HepG2 (cell line): ENCODE measurements around the gene ANKRD10. TPM values are rescaled to one million over a fixed set of nuclear protein-coding genes. Genes with fewer than 3 reads are reported as not detected.

Experiments
- ATAC-seq: fragments of 200-7000 bp; cut with Tn5 transposase; 3 replicates; pipeline ENCODE4 v1.9.1; 2020; ENCODE audit warnings: mild to moderate bottlenecking, moderate library complexity
- BruUV-seq: library from RNA; stranded (reverse); fragments of 400-500 nt; replicated peaks from 2 replicates; lab custom pipeline; 2021; lab: Mats Ljungman, UMichigan
- CTCF ChIA-PET: fragments of 300-600 bp; formaldehyde crosslinking; extraction: SDS; loops from one replicate; lab custom pipeline; 2021; ENCODE audit warnings: low total read pairs, inconsistent platforms, low intra/inter-chr PET ratio; lab: Yijun Ruan, JAX
- POLR2A ChIA-PET: fragments of 350-600 bp; sonication (Branson Sonifier 250); formaldehyde crosslinking; loops from one replicate; lab custom pipeline; 2020; ENCODE audit warnings: antibody characterized with exemption, inconsistent platforms; lab: Yijun Ruan, JAX
- DNase-seq: peaks from one replicate; pipeline ENCODE4 v3.0.0-alpha.2; 2015; ENCODE audit warnings: low spot score
- FAIRE-seq: peaks from 3 replicates; lab custom pipeline; 2011; peaks lifted over from hg19 to GRCh38; lab: Jason Lieb, UNC
- H2AFZ ChIP-seq: one replicate; pipeline ENCODE4 v1.6.1; 2011; ENCODE audit warnings: low read length, inconsistent platforms
- H3K27ac ChIP-seq: fragments of 300-600 bp; 3 replicates; pipeline ENCODE4 v1.8.0; 2011; ENCODE audit warnings: mixed run types, mild to moderate bottlenecking, mixed read lengths, low read length, inconsistent platforms; ENCODE audit not compliant: insufficient read depth; ENCODE audit errors: extremely low read length
- H3K27me3 ChIP-seq, 2 experiments: fragments of 200-600 bp in 1 of 2; 2 replicates in 1 of 2; 3 replicates in 1 of 2; pipeline versions ENCODE4 v1.6.0 to v1.8.0; 2011; ENCODE audit warnings: low read length in 2 of 2, mild to moderate bottlenecking in 2 of 2, moderate library complexity in 2 of 2, inconsistent platforms in 1 of 2; ENCODE audit not compliant: insufficient read depth in 2 of 2, control insufficient read depth in 1 of 2
- H3K36me3 ChIP-seq, 2 experiments: fragments of 200-600 bp in 1 of 2; replicated peaks in 1 of 2; 2 replicates in 1 of 2; 3 replicates in 1 of 2; pipeline versions ENCODE4 v1.5.1 to v1.8.0; 2011; ENCODE audit warnings: low read length in 2 of 2, inconsistent platforms in 1 of 2; ENCODE audit not compliant: insufficient read depth in 2 of 2, control insufficient read depth in 1 of 2
- H3K4me1 ChIP-seq: 2 replicates; pipeline ENCODE4 v1.5.1; 2012; ENCODE audit warnings: low read length, inconsistent platforms; ENCODE audit not compliant: insufficient read depth
- H3K4me2 ChIP-seq: 2 replicates; pipeline ENCODE4 v1.6.0; 2011; ENCODE audit warnings: low read depth, low read length, inconsistent platforms
- H3K4me3 ChIP-seq, 3 experiments: fragments of 200-600 bp in 1 of 3; sonication (generic), shearing (Covaris generic) in 1 of 3; replicated peaks in 1 of 3; 2 replicates each; pipeline ENCODE4 v1.5.1; 2011 to 2016; ENCODE audit warnings: low read length in 3 of 3, inconsistent platforms in 2 of 3, low read depth in 2 of 3, mild to moderate bottlenecking in 2 of 3, control low read depth in 1 of 3, mixed read lengths in 1 of 3; ENCODE audit not compliant: insufficient read depth in 1 of 3
- H3K79me2 ChIP-seq: one replicate; pipeline ENCODE4 v1.6.1; 2011; ENCODE audit warnings: low read length, inconsistent platforms; ENCODE audit not compliant: insufficient read depth
- H3K9ac ChIP-seq: 2 replicates; pipeline ENCODE4 v1.6.0; 2011; ENCODE audit warnings: mild to moderate bottlenecking, low read depth, low read length, inconsistent platforms; ENCODE audit not compliant: insufficient read depth
- H3K9me3 ChIP-seq: 2 replicates; pipeline ENCODE4 v1.5.1; 2012; ENCODE audit warnings: mild to moderate bottlenecking, low read length
- H4K20me1 ChIP-seq: 2 replicates; pipeline ENCODE4 v1.6.0; 2011; ENCODE audit warnings: inconsistent platforms, mild to moderate bottlenecking, low read length, moderate library complexity; ENCODE audit not compliant: insufficient read depth
- ELF3 ChIP-seq: IDR thresholded peaks from 2 replicates; pipeline ENCODE4 v1.6.1; 2016; ENCODE audit warnings: missing genetic modification reagents, missing compliant biosample characterization
- HNRNPLL ChIP-seq: fragments of 200-400 bp; formaldehyde crosslinking; IDR thresholded peaks from 2 replicates; pipeline ENCODE4 v1.6.1; 2017; ENCODE audit warnings: mild to moderate bottlenecking, low read depth, low read length; ENCODE audit not compliant: poor library complexity, severe bottlenecking
- TAF1 ChIP-seq: sonication (generic); formaldehyde crosslinking; IDR thresholded peaks from 2 replicates; pipeline ENCODE4 v1.4.0; 2020; ENCODE audit warnings: missing genetic modification reagents
- ZNF337 ChIP-seq: sonication (generic); formaldehyde crosslinking; IDR thresholded peaks from 2 replicates; pipeline ENCODE4 v1.5.1; 2020; ENCODE audit warnings: missing genetic modification reagents, low read depth, mild to moderate bottlenecking, borderline replicate concordance
- ZNF569 ChIP-seq: sonication (generic); formaldehyde crosslinking; IDR thresholded peaks from 2 replicates; pipeline ENCODE4 v1.5.0; 2020; ENCODE audit warnings: mild to moderate bottlenecking, missing genetic modification reagents, moderate library complexity, borderline replicate concordance
- WGBS: methylation state at CpG from one replicate; pipeline ENCODE4 v1.1.6; 2017; ENCODE audit warnings: low lambda C conversion rate; 5-methylcytosine and 5-hydroxymethylcytosine counted together
- in situ Hi-C: cut with HindIII; loops from 2 replicates; pipeline ENCODE4 v1.10.0; 2017; ENCODE audit warnings: low pct_unique_long_range_greater_than_20kb; ENCODE audit not compliant: extremely low pct_ligation_motif_present
- intact Hi-C: fragments of 100-400 bp; cut with micrococcal nuclease; formaldehyde crosslinking; loops from one replicate; pipeline ENCODE4 v1.10.0; 2022; ENCODE audit not compliant: unreplicated experiment
- polyA plus RNA-seq, 8 experiments: library from polyadenylated mRNA; depleted of rRNA in 3 of 8; stranded (reverse) in 7 of 8; unstranded in 1 of 8; fragments of >200 nt; fragmentation: Illumina TruSeq in 4 of 8; extraction: Trizol in 4 of 8; gene quantifications; 2 replicates each; pipeline versions ENCODE4 v1.2.1 to v1.2.3, GENCODE V29; 2011 to 2016; ENCODE audit warnings: low read depth in 4 of 8, missing spikeins in 1 of 8, mixed read lengths in 1 of 8; ENCODE audit not compliant: insufficient read depth in 1 of 8
- total RNA-seq, 5 experiments: library from RNA; depleted of rRNA; stranded (reverse); fragments of >200 nt; fragmentation: Illumina TruSeq; extraction: Trizol; gene quantifications; 2 replicates each; pipeline ENCODE4 v1.2.3, GENCODE V29; 2016; ENCODE audit warnings: low read depth in 1 of 5
- TF ChIP-seq, protein P1 (sequence below): sonication (generic); formaldehyde crosslinking; IDR thresholded peaks from 2 replicates; pipeline ENCODE4 v1.4.0; 2020; ENCODE audit warnings: mild to moderate bottlenecking, missing genetic modification reagents
- TF ChIP-seq, protein P2 (sequence below): sonication (generic); formaldehyde crosslinking; IDR thresholded peaks from 2 replicates; pipeline ENCODE4 v1.4.0; 2020; ENCODE audit warnings: missing genetic modification reagents

ANKRD10 gene
- total and polyA plus RNA-seq, 2 of the 13 experiments (the other 11 are each of a cell fraction or from before 2014, with no cell fraction given): 108 to 115 TPM

DNA sequence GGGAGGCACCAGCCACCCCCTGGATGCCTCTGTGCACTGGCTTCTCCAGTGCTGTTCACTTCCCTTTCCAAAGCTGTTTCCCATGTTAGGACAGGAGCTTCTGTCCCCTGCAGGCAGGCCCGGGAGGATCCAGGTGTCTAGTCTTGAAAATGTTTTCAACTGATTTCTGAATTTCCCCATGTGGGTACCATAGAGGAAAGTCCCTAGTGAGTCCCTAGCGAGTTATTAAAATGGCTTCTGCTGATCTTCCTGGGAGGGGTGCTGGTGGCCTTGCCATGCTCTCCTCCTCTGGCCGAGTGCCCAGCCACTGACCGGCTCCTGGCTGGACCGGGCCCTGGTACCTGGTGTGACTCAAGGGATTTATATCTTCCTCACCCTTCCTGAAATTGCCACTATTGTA is 5.2 kb upstream of the ANKRD10 start:
- WGBS: 66% methylated on average over 5 of the region's 5 CpGs
- H3K9ac ChIP-seq: no peak overlapping the region
- H3K27ac ChIP-seq: no peak overlapping the region
- no peak overlapping the region for H3K4me2 ChIP-seq
- H4K20me1 ChIP-seq: no peaks in the 10 kb centered on the region
- no peaks in the 10 kb centered on the region for H3K9me3 ChIP-seq
- intact Hi-C loops (loop anchor here (10.0 kb wide), 2 partner anchors 95 to 325 kb away; no protein-coding TSS in a partner anchor), in situ Hi-C loops (loop anchor here (10.0 kb wide), 1 partner anchor 325 kb away; no protein-coding TSS in a partner anchor)
- H3K4me3 ChIP-seq: no peak overlapping the region
- H3K27me3 ChIP-seq: peaks cover 0 to 26% of the 10 kb centered on the region in 2 experiments; a peak in 3 of 5 replicates
- peaks cover 24% of the 10 kb centered on the region for H3K4me1 ChIP-seq
- FAIRE-seq (no peak), DNase-seq (no peak), ATAC-seq (no peak)
- TF ChIP-seq ELF3 (CRISPR knock-in tag): no peak
- TF ChIP-seq, protein P1, sequence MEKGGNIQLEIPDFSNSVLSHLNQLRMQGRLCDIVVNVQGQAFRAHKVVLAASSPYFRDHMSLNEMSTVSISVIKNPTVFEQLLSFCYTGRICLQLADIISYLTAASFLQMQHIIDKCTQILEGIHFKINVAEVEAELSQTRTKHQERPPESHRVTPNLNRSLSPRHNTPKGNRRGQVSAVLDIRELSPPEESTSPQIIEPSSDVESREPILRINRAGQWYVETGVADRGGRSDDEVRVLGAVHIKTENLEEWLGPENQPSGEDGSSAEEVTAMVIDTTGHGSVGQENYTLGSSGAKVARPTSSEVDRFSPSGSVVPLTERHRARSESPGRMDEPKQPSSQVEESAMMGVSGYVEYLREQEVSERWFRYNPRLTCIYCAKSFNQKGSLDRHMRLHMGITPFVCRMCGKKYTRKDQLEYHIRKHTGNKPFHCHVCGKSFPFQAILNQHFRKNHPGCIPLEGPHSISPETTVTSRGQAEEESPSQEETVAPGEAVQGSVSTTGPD (CRISPR knock-in tag): no peak
- TF ChIP-seq, protein P2, sequence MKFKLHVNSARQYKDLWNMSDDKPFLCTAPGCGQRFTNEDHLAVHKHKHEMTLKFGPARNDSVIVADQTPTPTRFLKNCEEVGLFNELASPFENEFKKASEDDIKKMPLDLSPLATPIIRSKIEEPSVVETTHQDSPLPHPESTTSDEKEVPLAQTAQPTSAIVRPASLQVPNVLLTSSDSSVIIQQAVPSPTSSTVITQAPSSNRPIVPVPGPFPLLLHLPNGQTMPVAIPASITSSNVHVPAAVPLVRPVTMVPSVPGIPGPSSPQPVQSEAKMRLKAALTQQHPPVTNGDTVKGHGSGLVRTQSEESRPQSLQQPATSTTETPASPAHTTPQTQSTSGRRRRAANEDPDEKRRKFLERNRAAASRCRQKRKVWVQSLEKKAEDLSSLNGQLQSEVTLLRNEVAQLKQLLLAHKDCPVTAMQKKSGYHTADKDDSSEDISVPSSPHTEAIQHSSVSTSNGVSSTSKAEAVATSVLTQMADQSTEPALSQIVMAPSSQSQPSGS: no peak
- TF ChIP-seq HNRNPLL: no peak
- TF ChIP-seq ZNF569: no peak
- no peak for TF ChIP-seq ZNF337 (CRISPR knock-in tag)
- TF ChIP-seq TAF1: no peak
- H2AFZ ChIP-seq: no peak overlapping the region
- H3K79me2 ChIP-seq: no peaks in the 10 kb centered on the region
- BruUV-seq: no TSS peak
- no peaks in the 10 kb centered on the region for H3K36me3 ChIP-seq
- POLR2A ChIA-PET: no interaction called here
- CTCF ChIA-PET: no interaction called here
